ENCODE data around the gene CELA1. TPM values are rescaled to one million over a fixed set of nuclear protein-coding genes. Genes with fewer than 3 reads are reported as not detected.
A peak's percentile ranks its signal among the peaks of the same experiment; 100 is the strongest.

Gene CELA1
- polyA plus RNA-seq, 1 of the 3 experiments (the other 2 are of a cell fraction): 0.05 TPM

DNA sequence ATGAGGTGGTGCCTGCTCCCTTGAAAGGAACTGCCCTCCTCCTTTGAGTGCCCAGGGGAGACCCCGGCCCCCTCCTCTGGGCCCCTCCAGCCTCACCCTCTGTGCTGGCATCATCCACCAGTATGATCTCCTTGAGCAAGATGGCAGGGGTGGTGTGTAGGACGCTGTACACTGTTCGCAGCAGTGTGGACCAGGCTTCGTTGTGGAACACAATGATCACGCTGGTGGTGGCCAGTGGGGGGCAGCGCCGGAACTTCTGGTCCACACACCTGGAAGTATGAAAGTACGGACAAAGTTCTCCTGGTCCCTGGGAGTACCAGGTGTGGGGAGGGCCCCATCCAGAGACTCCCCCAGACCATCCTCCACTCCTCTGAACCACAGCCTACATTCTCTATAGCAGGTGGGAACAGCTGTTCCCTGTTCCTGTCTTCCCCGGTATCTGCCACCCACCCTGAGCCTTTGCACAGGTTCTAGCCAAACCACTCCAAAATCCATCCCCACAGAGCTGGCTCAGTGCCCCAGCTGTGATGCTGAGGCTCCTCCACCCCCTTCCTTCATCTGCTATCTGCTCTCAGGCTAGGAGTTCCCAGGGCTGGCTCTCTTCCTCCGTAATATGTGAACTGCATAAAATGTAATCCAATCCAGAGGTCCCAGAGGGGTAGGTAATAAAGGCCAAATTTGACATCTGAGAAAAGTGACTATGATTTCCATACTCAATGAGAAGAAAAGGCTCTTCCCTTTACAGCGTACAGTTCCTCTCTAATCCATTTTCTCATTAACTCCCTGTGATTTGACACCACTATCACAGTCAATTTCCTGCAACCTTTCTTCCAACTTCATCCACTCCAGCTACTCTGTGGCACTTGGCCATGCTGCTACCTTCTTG is 30.9 kb upstream of the CELA1 start:
- Histone ChIP-seq H2AFZ (ENCODE audit: low read depth) (no peak overlapping the region), H3K79me2 (ENCODE audit: insufficient read depth) (no peaks in the 10 kb centered on the region), H3K27ac (ENCODE audit: low read depth in 2 of 2, low read length in 1 of 2) (no peak overlapping the region), H3K9me3 (no peaks in the 10 kb centered on the region), H3K4me2 (no peak overlapping the region), H3K4me1 (ENCODE audit: control insufficient read depth in 1 of 2, insufficient read depth in 2 of 2, low read depth in 1 of 2, low read length in 1 of 2) (peaks cover under 1 to 17% of the 10 kb centered on the region in 2 experiments; a peak in 3 of 4 replicates), H3F3A (replicated peaks; ENCODE audit: insufficient read depth) (peaks cover 9% of the 10 kb centered on the region), H3K4me3 (ENCODE audit: low read depth in 2 of 2, low read length in 1 of 2) (no peak overlapping the region), H3K9ac (no peak overlapping the region), H3K27me3 (ENCODE audit: insufficient read depth) (no peaks in the 10 kb centered on the region), H3K36me3 (replicated peaks in 1 of 2; ENCODE audit: control insufficient read depth in 1 of 2, insufficient read depth in 2 of 2, low read length in 1 of 2) (no peaks in the 10 kb centered on the region), H4K20me1 (ENCODE audit: insufficient read depth) (no peaks in the 10 kb centered on the region), H3K9me2 (no peaks in the 10 kb centered on the region)
- no peak for TF ChIP-seq CHD2 (IDR thresholded peaks at IDR 0.05; ENCODE audit: low read length, partially characterized antibody)
- no peak for TF ChIP-seq ELF1 (IDR thresholded peaks at IDR 0.05)
- no peak for TF ChIP-seq RFX5 (IDR thresholded peaks at IDR 0.05; ENCODE audit: low read length)
- TF ChIP-seq, protein P1, sequence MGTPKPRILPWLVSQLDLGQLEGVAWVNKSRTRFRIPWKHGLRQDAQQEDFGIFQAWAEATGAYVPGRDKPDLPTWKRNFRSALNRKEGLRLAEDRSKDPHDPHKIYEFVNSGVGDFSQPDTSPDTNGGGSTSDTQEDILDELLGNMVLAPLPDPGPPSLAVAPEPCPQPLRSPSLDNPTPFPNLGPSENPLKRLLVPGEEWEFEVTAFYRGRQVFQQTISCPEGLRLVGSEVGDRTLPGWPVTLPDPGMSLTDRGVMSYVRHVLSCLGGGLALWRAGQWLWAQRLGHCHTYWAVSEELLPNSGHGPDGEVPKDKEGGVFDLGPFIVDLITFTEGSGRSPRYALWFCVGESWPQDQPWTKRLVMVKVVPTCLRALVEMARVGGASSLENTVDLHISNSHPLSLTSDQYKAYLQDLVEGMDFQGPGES (IDR thresholded peaks at IDR 0.05; ENCODE audit: low read depth, low read length): no peak
- CTCF ChIA-PET: interaction anchor here (1.0 kb wide), 2 partner anchors 9 to 13 kb away, joined by 3 read pairs; partner anchors contain the start of gene GALNT6
- DNase-seq: no peak
- POLR2A ChIA-PET: interaction anchor here (0.6 kb wide), 1 partner anchor 33 kb away, joined by 3 read pairs; no protein-coding TSS in a partner anchor
- 91% methylated on average over 4 of the region's 11 CpGs for WGBS (ENCODE audit: low lambda C conversion rate)

DNA sequence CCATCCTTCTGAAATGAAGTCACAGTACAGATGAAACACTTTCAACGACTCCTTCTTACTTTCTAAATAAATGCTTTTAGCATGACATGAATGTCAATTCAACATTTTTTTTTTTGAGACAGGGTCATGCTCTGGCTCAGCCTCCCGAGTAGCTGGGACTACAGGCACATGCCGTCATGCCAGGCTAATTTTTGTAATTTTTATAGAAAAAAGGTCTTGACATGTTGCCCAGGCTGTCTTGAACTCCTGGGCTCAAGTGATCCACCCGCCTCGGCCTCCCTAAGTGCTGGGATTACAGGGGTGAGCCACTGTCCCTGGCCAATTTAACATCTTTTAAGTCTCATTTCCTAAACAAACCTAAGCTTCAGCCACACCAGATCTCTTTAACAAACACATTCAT is 28.4 kb upstream of the CELA1 start:
- H4K20me1 ChIP-seq (ENCODE audit: insufficient read depth): no peaks in the 10 kb centered on the region
- no peaks in the 10 kb centered on the region for H3K9me3 ChIP-seq
- ChIA-PET POLR2A (no interaction called here), CTCF (interaction anchor here (1.6 kb wide), 2 partner anchors 11 to 47 kb away, joined by 3 to 7 read pairs; no protein-coding TSS in a partner anchor)
- no peak overlapping the region for H2AFZ ChIP-seq (ENCODE audit: low read depth)
- H3K36me3 ChIP-seq (replicated peaks in 1 of 2; ENCODE audit: control insufficient read depth in 1 of 2, insufficient read depth in 2 of 2, low read length in 1 of 2): no peaks in the 10 kb centered on the region
- TF ChIP-seq NFIC (IDR thresholded peaks at IDR 0.05; ENCODE audit: borderline replicate concordance) (no peak), CHD2 (IDR thresholded peaks at IDR 0.05; ENCODE audit: low read length, partially characterized antibody) (no peak), FOXJ3 (CRISPR knock-in tag; IDR thresholded peaks at IDR 0.05) (no peak), SMC3 (IDR thresholded peaks at IDR 0.05; ENCODE audit: low read depth, low read length) (no peak)
- H3F3A ChIP-seq (replicated peaks; ENCODE audit: insufficient read depth): peaks cover 16% of the 10 kb centered on the region
- no peak overlapping the region for H3K9ac ChIP-seq
- peaks cover 8 to 23% of the 10 kb centered on the region in 2 experiments; a peak in 3 of 4 replicates for H3K4me1 ChIP-seq (ENCODE audit: control insufficient read depth in 1 of 2, insufficient read depth in 2 of 2, low read depth in 1 of 2, low read length in 1 of 2)
- H3K4me3 ChIP-seq (ENCODE audit: low read depth in 2 of 2, low read length in 1 of 2): no peak overlapping the region
- no peaks in the 10 kb centered on the region for H3K27me3 ChIP-seq (ENCODE audit: insufficient read depth)
- no peaks in the 10 kb centered on the region for H3K79me2 ChIP-seq (ENCODE audit: insufficient read depth)
- WGBS (ENCODE audit: low lambda C conversion rate): 81% methylated on average over 5 of the region's 5 CpGs
- no peaks in the 10 kb centered on the region for H3K9me2 ChIP-seq
- no peak overlapping the region for H3K4me2 ChIP-seq
- peak overlapping the region in 1 of 2 experiments; percentile 7; a peak in 1 of 4 replicates for H3K27ac ChIP-seq (ENCODE audit: low read depth in 2 of 2, low read length in 1 of 2)
- no peak for DNase-seq

DNA sequence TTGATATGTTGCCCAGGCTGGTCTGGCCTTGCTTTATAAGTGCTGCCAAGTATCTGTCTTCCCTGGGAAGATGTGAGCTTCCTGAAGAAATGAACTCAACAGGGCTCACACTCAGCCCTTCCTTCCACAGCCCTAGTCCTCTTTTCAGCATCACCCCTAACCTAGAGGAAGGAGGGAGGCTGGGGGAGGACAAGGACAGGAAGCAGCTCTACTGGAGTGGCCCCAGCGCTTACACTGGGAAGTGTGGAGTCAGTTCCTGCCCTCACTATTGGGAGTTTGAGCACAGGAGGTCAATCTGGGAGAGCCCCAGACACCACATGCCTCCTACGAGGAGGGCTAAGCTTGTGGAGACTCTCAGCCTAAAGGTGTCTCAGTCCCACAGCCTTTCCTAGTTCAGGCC is 27.9 kb upstream of the CELA1 start:
- POLR2A ChIA-PET: no interaction called here
- Histone ChIP-seq H3K27ac (ENCODE audit: low read depth in 2 of 2, low read length in 1 of 2) (peak overlapping the region in 1 of 2 experiments; percentile 7; a peak in 2 of 4 replicates), H3K36me3 (replicated peaks in 1 of 2; ENCODE audit: control insufficient read depth in 1 of 2, insufficient read depth in 2 of 2, low read length in 1 of 2) (no peaks in the 10 kb centered on the region), H3K4me1 (ENCODE audit: control insufficient read depth in 1 of 2, insufficient read depth in 2 of 2, low read depth in 1 of 2, low read length in 1 of 2) (peaks cover 8 to 27% of the 10 kb centered on the region in 2 experiments; a peak in 3 of 4 replicates), H3K9me2 (no peaks in the 10 kb centered on the region), H3K4me2 (no peak overlapping the region), H3K9ac (no peak overlapping the region), H3K4me3 (ENCODE audit: low read depth in 2 of 2, low read length in 1 of 2) (no peak overlapping the region), H3K79me2 (ENCODE audit: insufficient read depth) (no peaks in the 10 kb centered on the region), H3K27me3 (ENCODE audit: insufficient read depth) (no peaks in the 10 kb centered on the region), H3K9me3 (no peaks in the 10 kb centered on the region), H3F3A (replicated peaks; ENCODE audit: insufficient read depth) (peaks cover 16% of the 10 kb centered on the region), H2AFZ (ENCODE audit: low read depth) (no peak overlapping the region; the same call in 1 of the 2 replicates), H4K20me1 (ENCODE audit: insufficient read depth) (no peaks in the 10 kb centered on the region)
- CTCF ChIA-PET: interaction anchor here (1.6 kb wide), 2 partner anchors 12 to 47 kb away, joined by 3 to 7 read pairs; no protein-coding TSS in a partner anchor
- DNase-seq: no peak
- WGBS (ENCODE audit: low lambda C conversion rate): 85% methylated on average over 2 of the region's 2 CpGs
- TF ChIP-seq ELF1 (IDR thresholded peaks at IDR 0.05) (no peak), NRF1 (IDR thresholded peaks at IDR 0.05; ENCODE audit: low read depth, low read length) (no peak), TCF12 (IDR thresholded peaks at IDR 0.05) (no peak), USF2 (IDR thresholded peaks at IDR 0.05; ENCODE audit: borderline replicate concordance, low read depth, low read length) (no peak), TAF1 (IDR thresholded peaks at IDR 0.05; ENCODE audit: borderline replicate concordance, low read depth, low read length) (no peak), RAD21 (IDR thresholded peaks at IDR 0.05; ENCODE audit: low read length) (no peak), RXRA (IDR thresholded peaks at IDR 0.05; ENCODE audit: borderline replicate concordance, low read depth) (no peak), MAX (IDR thresholded peaks at IDR 0.05; ENCODE audit: low read depth) (no peak), MEF2A (IDR thresholded peaks at IDR 0.05; ENCODE audit: borderline replicate concordance, low read depth) (no peak), CTCF (IDR thresholded peaks at IDR 0.05) (no peak), TEAD4 (IDR thresholded peaks at IDR 0.05; ENCODE audit: borderline replicate concordance, insufficient read depth) (no peak)

Data from SK-N-SH (cell line).